Erythroblast (primary cell): ENCODE data around the gene RNF215.

Source experiments
- GATA1 ChIP-seq: IDR thresholded peaks from 2 replicates; pipeline ENCODE4 v1.6.1; 2011; ENCODE audit warnings: low read depth, mild to moderate bottlenecking, control low read depth, low read length, moderate library complexity
- POLR2A ChIP-seq: IDR thresholded peaks from 2 replicates; pipeline ENCODE4 v1.6.1; 2011; ENCODE audit warnings: mild to moderate bottlenecking, low read length

DNA sequence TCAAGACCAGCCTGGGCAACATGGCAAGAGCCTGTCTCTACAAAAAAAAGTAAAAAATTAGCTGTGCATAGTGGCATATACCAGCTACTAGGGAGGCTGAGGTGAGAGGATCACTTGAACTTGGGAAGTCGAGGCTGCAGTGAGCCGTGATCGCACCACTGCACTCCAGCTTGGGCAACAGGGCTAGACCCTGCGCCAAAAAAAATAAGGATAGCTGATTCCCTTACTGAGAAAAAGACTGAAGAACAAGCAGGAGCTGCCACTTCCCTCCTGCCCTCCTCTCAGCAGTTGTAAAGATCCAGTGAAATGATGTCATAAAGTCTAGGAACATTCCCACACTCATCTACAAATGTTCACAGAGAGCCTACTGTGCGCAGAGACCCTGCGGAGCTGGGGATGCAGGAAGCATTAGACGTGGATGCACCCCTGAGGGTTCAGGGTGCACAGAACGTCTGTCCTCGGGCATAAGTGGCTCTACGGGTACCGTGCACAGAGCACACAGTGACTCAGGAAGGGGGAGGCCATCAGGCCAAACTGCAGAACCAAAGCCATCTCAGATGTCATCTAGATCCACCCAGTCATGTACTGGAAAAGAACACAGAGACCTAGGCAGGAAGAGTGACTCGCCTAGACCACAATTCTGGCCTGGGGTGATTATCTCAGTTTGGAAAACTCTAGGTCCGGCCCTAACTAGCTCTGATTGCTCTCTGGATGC is 21.3 kb upstream of the RNF215 start:
- TF ChIP-seq POLR2A (no peak), GATA1 (no peak)
